Hematopoietic multipotent progenitor cell treated with erythropoietin and hydrocortisone succinate and interleukin-3 and kit ligand, for 17 days (in vitro differentiated cells): Measurements from ENCODE around the gene MEA1.
"Not testable (repeated sequence)": the region's sequence is repeated elsewhere in the genome, so short reads cannot be mapped to it uniquely, and the experiment has no call there.

Experiments
- DNase-seq: peaks from one replicate; pipeline ENCODE4 v3.0.0-alpha.2; 2015; ENCODE audit warnings: low spot score

MEA1 gene

DNA sequence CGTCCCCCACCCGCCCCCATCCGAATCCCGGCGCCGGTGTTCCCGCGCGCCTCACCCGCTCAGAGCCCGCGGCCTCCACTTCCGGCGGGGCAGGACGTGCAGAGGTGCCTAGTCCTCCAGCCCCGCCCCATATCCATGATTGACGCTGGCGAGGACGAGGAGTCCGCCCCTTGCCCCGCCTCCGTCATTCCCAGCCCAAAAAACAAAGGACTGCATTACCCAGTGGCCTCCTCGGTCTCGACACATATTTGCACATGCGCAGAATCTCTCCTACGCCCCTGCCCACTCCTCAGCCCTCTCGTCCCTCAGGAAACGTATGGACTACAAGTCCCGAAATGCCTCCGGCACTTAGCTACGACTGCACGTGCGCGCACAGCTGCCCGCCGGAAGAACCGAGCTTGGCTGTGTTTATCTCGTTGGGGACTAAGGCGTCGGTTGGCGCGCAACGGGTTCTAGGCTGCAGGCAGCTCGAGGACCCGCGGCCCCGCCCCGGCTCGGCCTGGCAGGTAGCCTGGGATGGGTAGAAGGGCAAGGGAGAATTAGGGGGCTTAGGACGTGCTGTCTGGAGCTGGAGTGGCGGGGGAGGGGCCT, at the start of gene MEA1, which contains the start of gene KLHDC3:
MEA1 (minus strand) TSS at position 104 of the 591 bp plus-strand sequence. CDS start 133 bp downstream, outside the sequence.
KLHDC3 (plus strand) TSS at position 407 of the 591 bp plus-strand sequence. CDS start 2,944 bp downstream, outside the sequence.
- DNase-seq: peak; percentile 98

GRCh38 chr6:43062818-43063217, 49.1 kb upstream of the MEA1 start:
- DNase-seq: no peak

GRCh38 chr6:43061861-43062260, 48.1 kb upstream of the MEA1 start:
- no peak for DNase-seq

DNA sequence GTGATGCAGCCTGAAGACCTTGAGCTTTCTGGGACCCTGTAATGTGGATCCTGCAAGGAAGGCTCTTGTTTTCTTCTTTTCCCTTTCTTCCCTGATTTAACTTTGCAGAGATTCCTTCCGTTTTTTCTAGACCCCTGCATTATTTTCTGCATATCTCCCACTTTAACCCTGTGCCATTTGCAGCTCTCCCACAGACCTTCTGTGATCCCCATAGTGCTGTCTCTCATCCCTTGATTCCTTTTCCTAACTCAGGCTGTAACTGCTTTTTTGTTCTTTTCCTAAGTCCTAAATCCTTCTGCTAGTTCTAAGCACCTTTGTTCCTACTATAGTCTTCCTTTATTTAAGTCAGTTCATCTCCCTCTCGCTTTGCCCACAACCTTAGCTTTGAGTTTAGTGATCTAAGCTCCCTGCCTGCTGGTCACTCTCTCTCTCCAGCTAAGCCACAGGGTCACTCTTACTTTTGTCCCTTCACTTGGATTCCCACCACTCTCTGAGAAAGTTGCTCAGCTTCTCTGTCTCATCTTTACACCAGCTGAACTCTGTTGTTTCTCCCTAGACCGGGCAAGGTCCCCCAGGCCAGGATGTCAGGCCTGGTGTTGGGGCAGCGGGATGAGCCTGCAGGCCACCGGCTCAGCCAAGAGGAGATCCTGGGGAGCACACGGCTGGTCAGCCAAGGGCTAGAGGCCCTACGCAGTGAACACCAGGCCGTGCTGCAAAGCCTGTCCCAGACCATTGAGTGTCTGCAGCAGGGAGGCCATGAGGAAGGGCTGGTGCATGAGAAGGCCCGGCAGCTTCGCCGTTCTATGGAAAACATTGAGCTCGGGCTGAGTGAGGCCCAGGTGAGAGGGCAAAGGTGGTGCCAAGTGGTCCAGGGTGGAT, 47.2 kb upstream of the MEA1 start:
- no peak for DNase-seq

- DNase-seq: peak; percentile 64
Measured at GRCh38 chr6:43060034-43060754, 46.4 kb upstream of the MEA1 start.

GRCh38 chr6:43059168-43060033, 45.7 kb upstream of the MEA1 start, which contains the start of the genes KLC4 and MRPL2:
Gene KLC4 (plus strand): TSS chr6:43059631. CDS start chr6:43061336, 1,705 bp downstream.
Gene MRPL2 (minus strand): TSS chr6:43059434. CDS start chr6:43059381, 53 bp downstream.
- DNase-seq: peak; percentile 99

GRCh38 chr6:43058531-43058930, 44.8 kb upstream of the MEA1 start:
- no peak for DNase-seq

DNA sequence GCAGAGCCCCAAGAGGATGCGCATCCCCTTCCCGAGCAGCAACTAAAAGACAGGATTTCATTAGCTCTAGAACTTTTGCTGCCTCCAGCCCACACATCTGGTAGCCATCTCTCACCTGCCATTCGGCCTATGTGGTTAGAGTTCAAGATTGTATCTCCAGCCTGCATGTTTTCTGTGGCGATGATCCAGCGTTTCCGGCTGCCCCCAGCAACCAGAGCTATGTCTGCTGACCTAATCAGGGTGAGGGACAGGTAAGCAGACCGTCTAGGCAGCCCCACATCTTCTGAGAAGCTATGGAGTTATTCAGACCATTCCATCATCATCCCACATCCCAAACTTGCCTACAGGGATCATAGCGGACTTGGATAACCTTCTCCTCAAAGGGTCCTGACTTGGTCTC, 42.2 kb upstream of the MEA1 start:
- no peak for DNase-seq

DNA sequence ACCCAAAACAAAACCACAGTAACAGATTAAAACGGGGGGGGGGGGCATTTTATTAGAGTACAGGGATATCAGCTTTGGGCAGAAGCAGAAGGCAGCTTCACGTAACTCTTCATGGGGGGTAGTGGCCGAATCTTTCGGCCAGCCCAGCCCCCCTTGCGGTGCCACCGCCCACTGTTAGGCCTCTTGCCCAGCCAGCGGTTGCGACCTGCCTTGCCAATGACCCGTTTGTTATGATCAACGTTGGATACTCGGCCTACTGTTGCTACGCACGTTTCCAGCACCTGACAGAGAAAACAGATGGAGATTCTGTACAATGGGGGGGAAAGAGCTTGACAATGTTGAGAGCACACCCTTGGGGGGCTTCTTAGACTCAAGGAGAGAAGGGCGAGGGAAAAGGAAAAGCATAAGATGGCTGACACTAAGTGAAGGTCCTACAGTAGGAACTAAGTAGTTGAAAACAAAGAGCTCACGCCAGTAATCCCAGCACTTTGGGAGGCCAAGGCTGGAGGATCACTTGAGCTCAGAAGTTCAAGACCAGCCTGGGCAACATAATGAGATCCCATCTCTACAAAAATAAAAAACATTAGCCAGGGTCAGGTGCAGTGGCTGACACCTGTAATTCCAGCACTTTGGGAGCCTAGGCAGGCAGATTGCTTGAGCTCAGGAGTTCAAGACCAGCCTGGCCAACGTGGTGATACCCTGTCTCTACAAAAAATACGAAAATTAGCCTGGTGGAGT, 40.6 kb upstream of the MEA1 start:
- peak; percentile 22 for DNase-seq

DNA sequence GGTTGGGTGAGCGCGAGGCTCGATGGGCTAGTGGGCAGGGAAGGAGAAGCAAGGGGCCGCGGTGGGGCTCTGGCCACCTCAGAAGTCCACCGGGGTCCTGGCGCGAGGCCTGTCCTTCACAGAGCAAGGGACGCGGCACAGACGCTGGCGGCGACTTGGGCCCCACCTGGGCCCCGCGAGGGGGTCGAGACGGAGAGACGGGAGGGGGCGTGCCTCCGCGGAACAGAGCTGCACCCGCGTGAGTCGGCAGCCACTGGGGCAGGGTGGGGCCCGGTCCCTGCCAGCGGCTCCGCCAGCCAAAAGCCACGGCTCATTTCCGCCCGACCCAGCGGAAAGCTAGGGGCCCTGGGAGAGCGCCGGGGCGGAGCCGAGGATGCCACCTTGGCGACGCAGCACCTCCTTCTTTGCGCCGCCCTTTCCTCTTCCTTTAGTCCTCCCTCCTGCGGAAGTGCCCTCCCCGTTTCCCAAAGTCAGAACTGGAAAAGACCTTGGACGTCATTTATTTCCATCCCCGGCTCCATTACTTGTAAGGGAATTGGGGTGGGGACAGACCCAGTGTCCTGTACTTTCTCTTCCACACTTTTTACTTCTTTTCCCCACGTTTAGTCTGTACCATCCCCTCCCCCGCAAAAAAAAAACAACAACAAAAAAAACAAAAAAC, 39.9 kb upstream of the MEA1 start, which contains the start of gene CUL7:
CUL7 (minus strand) TSS at position 307 of the 661 bp plus-strand sequence. CDS start 1,063 bp downstream, outside the sequence.
- peak; percentile 95 for DNase-seq

DNA sequence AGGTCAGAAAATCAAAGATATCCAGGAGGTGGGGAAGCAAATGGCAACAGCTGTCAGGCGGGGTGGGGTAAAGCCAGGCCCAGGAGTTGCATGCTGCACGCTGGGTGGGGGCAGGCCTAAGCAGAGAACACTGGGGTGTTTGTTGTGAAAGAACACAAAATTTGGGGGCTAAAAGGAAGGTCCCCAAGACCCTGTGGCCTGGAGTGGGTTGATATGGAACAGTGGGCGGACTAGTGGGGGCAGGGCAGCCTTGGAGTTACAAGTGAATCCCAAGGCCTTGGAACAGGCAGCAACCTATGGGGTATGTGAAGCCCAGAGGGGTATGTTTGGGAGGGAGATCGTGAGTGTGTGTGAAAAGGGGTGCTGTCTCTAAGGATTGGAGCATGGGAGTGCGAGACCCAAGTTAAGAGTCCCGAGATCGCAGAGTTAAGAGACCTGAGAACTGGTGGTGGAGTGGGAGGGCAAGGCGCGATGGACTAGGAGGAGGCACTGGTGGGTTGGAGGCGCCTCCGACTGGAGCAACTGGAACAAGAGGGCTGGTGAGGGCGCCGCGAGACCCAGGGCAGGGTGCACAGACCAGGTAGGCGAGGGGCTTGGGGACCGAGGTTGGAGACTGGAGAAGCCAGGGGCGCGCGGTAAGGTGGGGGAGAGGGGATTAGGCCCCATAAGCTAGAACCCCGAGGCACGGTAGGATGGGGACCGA, 39.2 kb upstream of the MEA1 start:
- DNase-seq: peak; percentile 38

DNA sequence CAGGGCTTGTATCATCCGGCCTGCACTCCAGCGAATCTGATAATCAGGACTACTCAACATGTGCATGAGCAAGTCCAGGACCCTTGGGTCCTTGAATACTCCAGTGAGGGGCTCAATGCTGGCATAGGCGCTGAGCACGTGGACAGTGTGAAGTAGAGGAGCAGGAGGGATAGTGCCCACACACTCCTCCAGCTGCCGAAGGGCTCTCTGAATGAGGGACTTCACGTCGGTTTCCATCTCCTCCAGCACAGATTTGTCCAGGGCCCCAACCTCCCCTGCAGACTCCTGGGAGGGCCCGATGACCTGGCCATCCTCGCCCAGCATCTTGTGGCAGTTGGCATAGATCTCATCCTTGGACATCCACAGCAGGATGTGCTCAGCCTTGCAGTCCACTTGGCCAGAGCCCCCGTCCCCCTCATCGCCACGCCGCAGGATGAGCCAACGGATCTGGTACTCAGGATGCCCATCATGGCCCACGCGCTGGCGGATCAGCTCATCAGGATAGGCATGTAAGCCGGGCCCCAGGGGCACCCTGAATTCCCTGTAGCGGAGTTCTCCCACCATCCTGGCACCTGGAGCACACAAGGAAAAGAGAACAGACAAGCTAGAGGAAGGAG, 38.6 kb upstream of the MEA1 start:
- DNase-seq: no peak

GRCh38 chr6:43050981-43051380, 37.2 kb upstream of the MEA1 start:
- no peak for DNase-seq

DNA sequence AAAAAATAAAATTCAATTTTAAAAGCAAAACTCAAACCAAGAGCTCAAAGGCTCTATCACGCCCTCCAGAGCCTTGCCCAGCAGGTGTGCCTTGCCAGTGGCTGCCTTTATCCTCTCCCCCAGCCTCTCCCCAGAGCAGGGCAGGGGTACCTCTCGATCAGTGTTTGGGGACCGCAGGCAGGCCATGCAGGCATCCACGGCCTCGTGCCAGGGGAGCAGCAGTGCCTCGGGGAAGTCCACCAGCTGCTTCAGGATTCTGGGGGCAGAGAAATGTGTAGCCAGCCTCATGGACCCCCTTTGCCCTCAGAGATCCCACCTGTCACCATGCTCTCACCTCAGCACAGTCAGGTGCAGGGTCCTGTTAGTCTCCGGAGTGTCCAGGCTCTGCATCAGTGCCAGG, 34.3 kb upstream of the MEA1 start:
- no peak for DNase-seq

DNA sequence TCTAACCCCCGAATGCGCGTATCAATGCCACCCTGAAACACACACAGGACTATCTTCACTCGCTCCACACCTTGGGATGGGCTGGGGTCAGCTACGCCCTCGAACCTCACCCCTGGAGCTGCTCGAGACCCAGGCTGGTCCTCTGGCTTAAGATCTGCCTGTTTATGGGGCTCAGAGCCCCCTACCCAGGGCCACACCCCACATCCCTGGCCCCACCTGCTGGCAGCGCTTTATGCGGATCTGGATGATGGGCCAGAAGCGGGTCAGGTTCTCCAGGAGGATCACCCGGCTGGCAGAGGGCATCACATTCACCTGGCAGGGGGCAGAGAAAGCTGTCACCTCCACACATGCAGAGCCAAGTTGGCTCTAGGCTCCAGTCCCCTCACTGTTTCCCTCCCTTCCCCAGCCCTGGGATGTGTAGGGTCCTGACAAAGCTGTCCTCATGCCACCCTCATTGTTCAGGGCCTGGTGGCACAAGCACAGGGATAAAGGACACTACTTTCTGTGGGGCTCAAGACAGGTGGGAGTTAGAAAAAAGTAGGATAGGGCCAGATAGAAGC, 31.7 kb upstream of the MEA1 start:
- DNase-seq: no peak

- DNase-seq: no peak
Measured at GRCh38 chr6:43043310-43043709, 29.6 kb upstream of the MEA1 start.

- DNase-seq: not testable (repeated sequence)
Measured at GRCh38 chr6:43041475-43041874, 27.7 kb upstream of the MEA1 start.

DNA sequence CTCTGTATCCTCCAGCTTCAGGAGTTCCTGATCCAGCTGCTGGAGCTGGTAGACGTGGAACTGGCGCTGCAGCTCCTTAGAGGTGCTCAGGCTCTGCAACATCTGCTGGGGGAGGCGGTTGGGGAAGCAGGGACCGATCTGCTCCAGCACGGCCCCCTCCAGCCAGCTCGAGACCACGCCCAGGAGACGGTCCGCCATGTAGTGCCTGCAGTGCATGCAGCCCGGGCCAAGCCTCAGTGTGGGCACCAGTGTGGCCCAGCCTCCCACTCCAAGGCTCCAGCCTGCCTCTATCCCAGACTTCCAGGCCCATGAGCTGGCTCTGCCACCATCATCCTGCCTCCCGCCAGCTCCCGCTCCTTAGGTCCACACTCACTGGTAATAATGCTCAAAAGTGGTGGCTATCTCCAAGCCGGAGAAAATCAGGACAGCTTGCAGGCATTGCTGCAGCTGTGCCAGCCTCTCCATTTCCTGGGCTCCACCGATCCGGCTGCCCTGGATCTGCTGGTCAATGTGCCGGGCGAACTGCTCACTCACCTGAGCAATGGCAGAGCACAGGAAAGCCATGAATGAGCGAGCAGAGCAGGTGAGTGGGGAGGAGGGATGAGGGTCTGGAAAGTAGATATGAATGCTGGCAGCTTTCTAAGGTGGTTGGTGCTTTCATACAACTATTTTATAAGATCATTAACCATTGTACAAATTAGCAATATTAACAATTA, 27.0 kb upstream of the MEA1 start:
- no peak for DNase-seq
